A673 (cell line): ENCODE measurements around the gene SWSAP1. TPM values are rescaled to one million over a fixed set of nuclear protein-coding genes. Genes with fewer than 3 reads are reported as not detected.

Source experiments
- BruUV-seq: library from RNA; stranded (reverse); fragments of 400-500 nt; replicated peaks from 2 replicates; lab custom pipeline; 2021; lab: Mats Ljungman, UMichigan
- CTCF ChIA-PET: fragments of 300-600 bp; sonication (Branson Sonifier 250); formaldehyde crosslinking; loops from one replicate; lab custom pipeline; 2022; ENCODE audit warnings: antibody characterized with exemption; lab: Charles Lee
- POLR2A ChIA-PET: fragments of 300-600 bp; sonication (Branson Sonifier 250); formaldehyde crosslinking; loops from one replicate; lab custom pipeline; 2022; ENCODE audit warnings: antibody characterized with exemption; ENCODE audit not compliant: low non-redundant PET; lab: Charles Lee
- DNase-seq: peaks from one replicate; pipeline ENCODE4 v3.0.0-alpha.2; 2015; ENCODE audit warnings: low spot score
- H3K27ac ChIP-seq: fragments of 200-600 bp; sonication (generic); 2 replicates; pipeline ENCODE4 v1.5.1; 2016; ENCODE audit warnings: mixed run types, low read depth, mild to moderate bottlenecking, mixed read lengths, antibody characterized with exemption, low read length; ENCODE audit not compliant: poor library complexity, severe bottlenecking
- H3K27me3 ChIP-seq: fragments of 200-600 bp; sonication (generic); replicated peaks from 2 replicates; pipeline ENCODE4 v1.6.1; 2017; ENCODE audit warnings: mixed run types, low read depth, mild to moderate bottlenecking, mixed read lengths, antibody characterized with exemption, low read length; ENCODE audit not compliant: insufficient read depth, poor library complexity
- H3K36me3 ChIP-seq: fragments of 200-600 bp; sonication (generic); 2 replicates; pipeline ENCODE4 v1.6.1; 2016; ENCODE audit warnings: mixed run types, mild to moderate bottlenecking, mixed read lengths, antibody characterized with exemption, low read length; ENCODE audit not compliant: insufficient read depth, poor library complexity, severe bottlenecking
- H3K4me1 ChIP-seq: fragments of 200-600 bp; sonication (generic); 2 replicates; pipeline ENCODE4 v1.6.1; 2017; ENCODE audit warnings: mixed run types, mild to moderate bottlenecking, mixed read lengths, antibody characterized with exemption, low read length; ENCODE audit not compliant: insufficient read depth, poor library complexity, severe bottlenecking
- H3K4me3 ChIP-seq: fragments of 200-600 bp; sonication (generic); 2 replicates; pipeline ENCODE4 v1.5.1; 2016; ENCODE audit warnings: low read depth, mixed run types, mild to moderate bottlenecking, mixed read lengths, low read length; ENCODE audit not compliant: poor library complexity, severe bottlenecking
- H3K9me3 ChIP-seq: fragments of 200-600 bp; sonication (generic); 2 replicates; pipeline ENCODE4 v1.6.1; 2016; ENCODE audit warnings: mixed run types, low read depth, mild to moderate bottlenecking, mixed read lengths, antibody characterized with exemption, low read length; ENCODE audit not compliant: poor library complexity, severe bottlenecking
- EZH2 ChIP-seq: fragments of 200-600 bp; sonication (generic); IDR thresholded peaks from 2 replicates; pipeline ENCODE4 v1.6.1; 2017; ENCODE audit warnings: borderline replicate concordance, low read depth, mild to moderate bottlenecking, mixed read lengths, antibody characterized with exemption, low read length; ENCODE audit not compliant: poor library complexity, severe bottlenecking
- intact Hi-C: fragments of 100-400 bp; cut with micrococcal nuclease; formaldehyde crosslinking; loops from one replicate; pipeline ENCODE4 v1.10.0; 2022; ENCODE audit not compliant: unreplicated experiment
- total RNA-seq: library from RNA; stranded (reverse); gene quantifications from 2 replicates; pipeline ENCODE4 v1.2.3, GENCODE V29; 2021
- TF ChIP-seq, protein P1 (sequence below): fragments of 300-800, 200-600 bp; sonication (generic); conservative IDR thresholded peaks from 2 replicates; pipeline ENCODE4 v1.5.1; 2017; ENCODE audit warnings: low read depth, mild to moderate bottlenecking, antibody characterized with exemption, low read length, moderate library complexity, mixed read lengths

Gene SWSAP1
- total RNA-seq, 1 experiment from 2014 or later: 3.3 TPM

DNA sequence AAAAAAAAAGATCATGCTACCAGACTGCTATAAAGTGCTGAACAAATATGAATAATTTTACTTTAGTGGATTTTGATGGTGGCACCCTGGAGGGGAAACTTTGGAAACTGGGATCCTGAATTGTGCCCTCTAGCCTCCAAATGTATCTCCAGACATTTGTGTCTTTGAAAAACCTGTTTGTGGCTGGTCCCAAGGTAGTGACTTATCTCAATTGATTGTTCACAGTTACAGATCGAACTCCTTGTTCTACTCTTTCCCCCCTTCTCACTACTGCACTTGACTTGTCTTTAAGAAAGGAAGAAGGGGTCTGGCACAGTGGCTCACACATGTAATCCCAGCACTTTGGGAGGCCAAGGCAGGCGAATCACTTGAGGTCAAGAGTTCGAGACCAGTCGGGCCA lies 34.1 kb downstream of the SWSAP1 start:
- BruUV-seq: no TSS peak
- Histone ChIP-seq H3K27me3 (no peaks in the 10 kb centered on the region), H3K9me3 (no peaks in the 10 kb centered on the region), H3K27ac (no peak overlapping the region), H3K36me3 (no peaks in the 10 kb centered on the region), H3K4me3 (no peak overlapping the region), H3K4me1 (no peaks in the 10 kb centered on the region)
- no peak for TF ChIP-seq EZH2
- TF ChIP-seq, protein P1, sequence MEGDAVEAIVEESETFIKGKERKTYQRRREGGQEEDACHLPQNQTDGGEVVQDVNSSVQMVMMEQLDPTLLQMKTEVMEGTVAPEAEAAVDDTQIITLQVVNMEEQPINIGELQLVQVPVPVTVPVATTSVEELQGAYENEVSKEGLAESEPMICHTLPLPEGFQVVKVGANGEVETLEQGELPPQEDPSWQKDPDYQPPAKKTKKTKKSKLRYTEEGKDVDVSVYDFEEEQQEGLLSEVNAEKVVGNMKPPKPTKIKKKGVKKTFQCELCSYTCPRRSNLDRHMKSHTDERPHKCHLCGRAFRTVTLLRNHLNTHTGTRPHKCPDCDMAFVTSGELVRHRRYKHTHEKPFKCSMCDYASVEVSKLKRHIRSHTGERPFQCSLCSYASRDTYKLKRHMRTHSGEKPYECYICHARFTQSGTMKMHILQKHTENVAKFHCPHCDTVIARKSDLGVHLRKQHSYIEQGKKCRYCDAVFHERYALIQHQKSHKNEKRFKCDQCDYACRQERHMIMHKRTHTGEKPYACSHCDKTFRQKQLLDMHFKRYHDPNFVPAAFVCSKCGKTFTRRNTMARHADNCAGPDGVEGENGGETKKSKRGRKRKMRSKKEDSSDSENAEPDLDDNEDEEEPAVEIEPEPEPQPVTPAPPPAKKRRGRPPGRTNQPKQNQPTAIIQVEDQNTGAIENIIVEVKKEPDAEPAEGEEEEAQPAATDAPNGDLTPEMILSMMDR: no peak
- intact Hi-C loops: no loop called here
- DNase-seq: no peak
- ChIA-PET POLR2A (no interaction called here), CTCF (no interaction called here)

DNA sequence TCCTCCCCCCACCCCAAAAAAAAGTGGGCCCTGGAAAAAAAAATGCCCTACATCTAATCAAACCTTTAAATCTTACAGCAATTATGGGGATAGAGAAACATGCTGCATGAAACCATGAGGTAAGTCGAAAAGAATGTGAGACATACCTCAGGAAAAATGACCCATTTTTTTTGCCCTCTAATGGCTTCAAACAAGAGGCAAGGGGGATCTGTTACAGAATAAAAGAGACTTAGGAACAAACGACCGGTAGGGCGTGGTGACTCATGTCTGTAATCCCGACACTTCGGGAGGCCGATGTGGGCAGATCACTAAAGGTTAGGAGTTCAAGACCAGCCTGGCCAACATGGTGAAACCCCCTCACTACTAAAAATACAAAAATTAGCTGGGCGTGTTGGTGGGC lies 36.2 kb downstream of the SWSAP1 start:
- POLR2A ChIA-PET: no interaction called here
- no TSS peak for BruUV-seq
- Histone ChIP-seq H3K27me3 (no peaks in the 10 kb centered on the region), H3K36me3 (no peaks in the 10 kb centered on the region), H3K27ac (no peak overlapping the region), H3K4me1 (no peaks in the 10 kb centered on the region), H3K4me3 (no peak overlapping the region), H3K9me3 (no peaks in the 10 kb centered on the region)
- DNase-seq: no peak
- TF ChIP-seq, protein P1: no peak
- CTCF ChIA-PET: interaction anchor here (0.5 kb wide), 1 partner anchor 42 kb away, joined by 3 read pairs; no protein-coding TSS in a partner anchor
- intact Hi-C loops: no loop called here

DNA sequence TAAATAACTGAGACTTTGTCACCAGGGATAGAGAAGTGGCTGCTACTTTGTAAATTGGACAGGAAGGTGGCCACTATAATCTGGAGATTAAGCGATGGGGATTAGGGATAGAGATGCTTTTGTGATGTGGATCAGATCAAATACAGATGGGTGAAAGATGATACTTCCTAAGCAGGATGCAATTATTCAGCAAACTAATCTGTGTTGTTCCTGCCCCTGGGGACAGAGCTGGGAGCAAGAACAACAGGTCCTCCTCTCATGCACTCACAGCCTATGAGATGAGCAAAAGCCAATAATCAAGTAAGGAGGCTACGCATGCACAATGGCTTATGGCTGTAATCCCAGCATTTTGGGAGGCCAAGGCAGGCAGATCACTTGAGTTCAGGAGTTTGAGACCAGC lies 40.1 kb downstream of the SWSAP1 start:
- DNase-seq: peak; percentile 94
- POLR2A ChIA-PET: no interaction called here
- TF ChIP-seq, protein P1: no peak
- TF ChIP-seq EZH2: no peak
- Histone ChIP-seq H3K27me3 (peaks cover 18% of the 10 kb centered on the region), H3K4me1 (no peaks in the 10 kb centered on the region), H3K27ac (no peak overlapping the region), H3K9me3 (no peaks in the 10 kb centered on the region), H3K36me3 (no peaks in the 10 kb centered on the region), H3K4me3 (no peak overlapping the region)
- no TSS peak for BruUV-seq
- intact Hi-C loops: no loop called here
- CTCF ChIA-PET: interaction anchor here (0.6 kb wide), 1 partner anchor 121 kb away, joined by 5 read pairs; no protein-coding TSS in a partner anchor
